ENCODE results near the gene ZSWIM1.

- TF ChIP-seq CTCF (optimal IDR thresholded peaks at IDR 0.05 in 1 of 3, IDR thresholded peaks at IDR 0.05 in 1 of 3, conservative IDR thresholded peaks at IDR 0.05 in 1 of 3; ENCODE audit: extremely low read depth in 1 of 3, insufficient read depth in 2 of 3, low read length in 3 of 3) (peak in 2 of 3 experiments; percentile 1 to 30), EZH2 (IDR thresholded peaks at IDR 0.05; ENCODE audit: low read length) (no peak)
These were observed 10.3 kb downstream of the ZSWIM1 start, which contains the start of the genes CTSA and NEURL2 for GRCh38 chr20:45890985-45891983.
